ENCODE results near the gene PARP16. TPM values are rescaled to one million over a fixed set of nuclear protein-coding genes. Genes with fewer than 3 reads are reported as not detected.
"Not testable (repeated sequence)": the region's sequence is repeated elsewhere in the genome, so short reads cannot be mapped to it uniquely, and the experiment has no call there.

The PARP16 gene
- total and polyA plus RNA-seq, 2 experiments from 2014 or later: 3.6 to 4.1 TPM

DNA sequence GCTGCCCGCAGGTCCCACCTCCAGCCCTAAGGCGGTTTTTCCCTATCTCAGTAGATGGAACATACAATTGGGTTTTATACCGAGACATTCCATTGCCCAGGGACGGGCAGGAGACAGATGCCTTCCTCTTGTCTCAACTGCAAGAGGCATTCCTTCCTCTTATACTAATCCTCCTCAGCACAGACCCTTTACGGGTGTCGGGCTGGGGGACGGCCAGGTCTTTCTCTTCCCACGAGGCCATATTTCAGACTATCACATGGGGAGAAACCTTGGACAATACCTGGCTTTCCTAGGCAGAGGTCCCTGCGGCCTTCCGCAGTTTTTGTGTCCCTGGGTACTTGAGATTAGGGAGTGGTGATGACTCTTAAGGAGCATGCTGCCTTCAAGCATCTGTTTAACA is 59.8 kb downstream of the PARP16 start:
- not testable (repeated sequence) for H3K4me3 Mint-ChIP-seq; H3K9me2 ChIP-seq (ENCODE audit: insufficient read depth); H3K4me3 ChIP-seq; H4K20me1 ChIP-seq (replicated peaks; ENCODE audit: insufficient read depth); DNase-seq (ENCODE audit: low spot score); H3K79me2 ChIP-seq (replicated peaks; ENCODE audit: insufficient read depth); H3K27me3 Mint-ChIP-seq (ENCODE audit: insufficient read depth, low read depth, poor library complexity); H3K4me1 Mint-ChIP-seq; H3F3A ChIP-seq (replicated peaks; ENCODE audit: low read depth); H3K9me3 Mint-ChIP-seq; H3K27ac Mint-ChIP-seq; H3K4me2 ChIP-seq; H3K4me1 ChIP-seq (ENCODE audit: insufficient read depth); ATAC-seq; H3K36me3 ChIP-seq (ENCODE audit: insufficient read depth); H3K27me3 ChIP-seq (ENCODE audit: insufficient read depth); H3K36me3 Mint-ChIP-seq (ENCODE audit: low read depth)
- H2AFZ ChIP-seq: peak overlapping the region; percentile 81; the same call in 1 of the 2 replicates
- 0 out of 2 replicates have a peak overlapping the region, but pooled peaks have one; percentile 81 for H3K27ac ChIP-seq (ENCODE audit: low read depth)

DNA sequence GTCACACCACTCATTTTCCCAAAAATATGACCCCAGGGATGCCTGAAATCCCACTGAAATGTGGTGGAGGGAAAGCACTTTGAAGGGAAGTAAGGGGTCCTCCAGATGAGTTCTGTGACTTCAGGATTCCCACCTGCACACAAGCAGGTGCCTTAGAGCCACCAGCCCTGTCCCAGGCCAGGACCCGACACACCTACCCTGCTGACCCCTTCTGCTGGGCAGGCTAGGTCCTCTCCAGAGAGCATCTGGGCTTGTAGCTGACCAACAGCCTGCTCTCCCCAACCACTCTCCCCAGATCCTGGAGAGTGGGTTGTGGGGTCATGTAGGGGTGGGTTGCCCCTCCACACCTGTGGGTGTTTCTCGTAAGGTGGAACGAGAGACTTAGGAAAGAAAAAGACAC is 60.5 kb downstream of the PARP16 start:
- peak; percentile 67 for ATAC-seq
- Histone ChIP-seq H3F3A (replicated peaks; ENCODE audit: low read depth) (0 out of 2 replicates have a peak, but pooled peaks cover 3% of the 10 kb centered on the region), H3K36me3 (ENCODE audit: insufficient read depth) (no peaks in the 10 kb centered on the region), H3K4me1 (ENCODE audit: insufficient read depth) (peaks cover 8% of the 10 kb centered on the region), H3K27ac (ENCODE audit: low read depth) (peak overlapping the region; percentile 81; the same call in 1 of the 2 replicates), H3K9me2 (ENCODE audit: insufficient read depth) (no peaks in the 10 kb centered on the region), H4K20me1 (replicated peaks; ENCODE audit: insufficient read depth) (no peaks in the 10 kb centered on the region), H3K4me2 (peak overlapping the region; percentile 32; the same call in 1 of the 2 replicates), H3K27me3 (ENCODE audit: insufficient read depth) (no peaks in the 10 kb centered on the region), H2AFZ (peak overlapping the region; percentile 89; the same call in 1 of the 2 replicates), H3K4me3 (no peak overlapping the region), H3K79me2 (replicated peaks; ENCODE audit: insufficient read depth) (no peaks in the 10 kb centered on the region)
- no peaks in the 10 kb centered on the region for H3K36me3 Mint-ChIP-seq (ENCODE audit: low read depth)
- no peak overlapping the region for H3K4me3 Mint-ChIP-seq
- H3K27ac Mint-ChIP-seq: 0 out of 2 replicates have a peak overlapping the region, but pooled peaks have one; percentile 77
- no peaks in the 10 kb centered on the region for H3K9me3 Mint-ChIP-seq
- no peaks in the 10 kb centered on the region for H3K27me3 Mint-ChIP-seq (ENCODE audit: insufficient read depth, low read depth, poor library complexity)
- peaks cover 2% of the 10 kb centered on the region; the same call in 2 of the 3 replicates for H3K4me1 Mint-ChIP-seq
- no peak for DNase-seq (ENCODE audit: low spot score)
- TF ChIP-seq, protein P1, sequence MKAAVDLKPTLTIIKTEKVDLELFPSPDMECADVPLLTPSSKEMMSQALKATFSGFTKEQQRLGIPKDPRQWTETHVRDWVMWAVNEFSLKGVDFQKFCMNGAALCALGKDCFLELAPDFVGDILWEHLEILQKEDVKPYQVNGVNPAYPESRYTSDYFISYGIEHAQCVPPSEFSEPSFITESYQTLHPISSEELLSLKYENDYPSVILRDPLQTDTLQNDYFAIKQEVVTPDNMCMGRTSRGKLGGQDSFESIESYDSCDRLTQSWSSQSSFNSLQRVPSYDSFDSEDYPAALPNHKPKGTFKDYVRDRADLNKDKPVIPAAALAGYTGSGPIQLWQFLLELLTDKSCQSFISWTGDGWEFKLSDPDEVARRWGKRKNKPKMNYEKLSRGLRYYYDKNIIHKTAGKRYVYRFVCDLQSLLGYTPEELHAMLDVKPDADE (IDR thresholded peaks at IDR 0.05): no peak
- TF ChIP-seq CREB1 (CRISPR knock-in tag; IDR thresholded peaks at IDR 0.05; ENCODE audit: low read depth): no peak
- no peak for TF ChIP-seq ZNF114 (CRISPR knock-in tag; IDR thresholded peaks at IDR 0.05)
- TF ChIP-seq, protein P2, sequence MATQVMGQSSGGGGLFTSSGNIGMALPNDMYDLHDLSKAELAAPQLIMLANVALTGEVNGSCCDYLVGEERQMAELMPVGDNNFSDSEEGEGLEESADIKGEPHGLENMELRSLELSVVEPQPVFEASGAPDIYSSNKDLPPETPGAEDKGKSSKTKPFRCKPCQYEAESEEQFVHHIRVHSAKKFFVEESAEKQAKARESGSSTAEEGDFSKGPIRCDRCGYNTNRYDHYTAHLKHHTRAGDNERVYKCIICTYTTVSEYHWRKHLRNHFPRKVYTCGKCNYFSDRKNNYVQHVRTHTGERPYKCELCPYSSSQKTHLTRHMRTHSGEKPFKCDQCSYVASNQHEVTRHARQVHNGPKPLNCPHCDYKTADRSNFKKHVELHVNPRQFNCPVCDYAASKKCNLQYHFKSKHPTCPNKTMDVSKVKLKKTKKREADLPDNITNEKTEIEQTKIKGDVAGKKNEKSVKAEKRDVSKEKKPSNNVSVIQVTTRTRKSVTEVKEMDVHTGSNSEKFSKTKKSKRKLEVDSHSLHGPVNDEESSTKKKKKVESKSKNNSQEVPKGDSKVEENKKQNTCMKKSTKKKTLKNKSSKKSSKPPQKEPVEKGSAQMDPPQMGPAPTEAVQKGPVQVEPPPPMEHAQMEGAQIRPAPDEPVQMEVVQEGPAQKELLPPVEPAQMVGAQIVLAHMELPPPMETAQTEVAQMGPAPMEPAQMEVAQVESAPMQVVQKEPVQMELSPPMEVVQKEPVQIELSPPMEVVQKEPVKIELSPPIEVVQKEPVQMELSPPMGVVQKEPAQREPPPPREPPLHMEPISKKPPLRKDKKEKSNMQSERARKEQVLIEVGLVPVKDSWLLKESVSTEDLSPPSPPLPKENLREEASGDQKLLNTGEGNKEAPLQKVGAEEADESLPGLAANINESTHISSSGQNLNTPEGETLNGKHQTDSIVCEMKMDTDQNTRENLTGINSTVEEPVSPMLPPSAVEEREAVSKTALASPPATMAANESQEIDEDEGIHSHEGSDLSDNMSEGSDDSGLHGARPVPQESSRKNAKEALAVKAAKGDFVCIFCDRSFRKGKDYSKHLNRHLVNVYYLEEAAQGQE (IDR thresholded peaks at IDR 0.05; ENCODE audit: unreplicated experiment): no peak
- TF ChIP-seq, protein P3, sequence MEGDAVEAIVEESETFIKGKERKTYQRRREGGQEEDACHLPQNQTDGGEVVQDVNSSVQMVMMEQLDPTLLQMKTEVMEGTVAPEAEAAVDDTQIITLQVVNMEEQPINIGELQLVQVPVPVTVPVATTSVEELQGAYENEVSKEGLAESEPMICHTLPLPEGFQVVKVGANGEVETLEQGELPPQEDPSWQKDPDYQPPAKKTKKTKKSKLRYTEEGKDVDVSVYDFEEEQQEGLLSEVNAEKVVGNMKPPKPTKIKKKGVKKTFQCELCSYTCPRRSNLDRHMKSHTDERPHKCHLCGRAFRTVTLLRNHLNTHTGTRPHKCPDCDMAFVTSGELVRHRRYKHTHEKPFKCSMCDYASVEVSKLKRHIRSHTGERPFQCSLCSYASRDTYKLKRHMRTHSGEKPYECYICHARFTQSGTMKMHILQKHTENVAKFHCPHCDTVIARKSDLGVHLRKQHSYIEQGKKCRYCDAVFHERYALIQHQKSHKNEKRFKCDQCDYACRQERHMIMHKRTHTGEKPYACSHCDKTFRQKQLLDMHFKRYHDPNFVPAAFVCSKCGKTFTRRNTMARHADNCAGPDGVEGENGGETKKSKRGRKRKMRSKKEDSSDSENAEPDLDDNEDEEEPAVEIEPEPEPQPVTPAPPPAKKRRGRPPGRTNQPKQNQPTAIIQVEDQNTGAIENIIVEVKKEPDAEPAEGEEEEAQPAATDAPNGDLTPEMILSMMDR (conservative IDR thresholded peaks at IDR 0.05; ENCODE audit: low read depth in 2 of 2): no peak
- no peak for TF ChIP-seq STAT1 (IDR thresholded peaks at IDR 0.05; ENCODE audit: unreplicated experiment)
- TF ChIP-seq EZH2 (IDR thresholded peaks at IDR 0.05; ENCODE audit: low read depth, unreplicated experiment): no peak
- no peak for TF ChIP-seq POLR2AphosphoS5 (IDR thresholded peaks at IDR 0.05; ENCODE audit: low read depth)
- TF ChIP-seq NANOG (IDR thresholded peaks at IDR 0.05; ENCODE audit: borderline replicate concordance): no peak
- no peak for TF ChIP-seq JUNB (IDR thresholded peaks at IDR 0.05; ENCODE audit: unreplicated experiment)
- no peak for TF ChIP-seq ZNF331 (CRISPR knock-in tag; IDR thresholded peaks at IDR 0.05; ENCODE audit: low read depth)
- TF ChIP-seq EZH2phosphoT487 (IDR thresholded peaks at IDR 0.05; ENCODE audit: unreplicated experiment): no peak
